ENCODE data around the gene BUD13.
A peak's percentile ranks its signal among the peaks of the same experiment; 100 is the strongest.

Gene BUD13

DNA sequence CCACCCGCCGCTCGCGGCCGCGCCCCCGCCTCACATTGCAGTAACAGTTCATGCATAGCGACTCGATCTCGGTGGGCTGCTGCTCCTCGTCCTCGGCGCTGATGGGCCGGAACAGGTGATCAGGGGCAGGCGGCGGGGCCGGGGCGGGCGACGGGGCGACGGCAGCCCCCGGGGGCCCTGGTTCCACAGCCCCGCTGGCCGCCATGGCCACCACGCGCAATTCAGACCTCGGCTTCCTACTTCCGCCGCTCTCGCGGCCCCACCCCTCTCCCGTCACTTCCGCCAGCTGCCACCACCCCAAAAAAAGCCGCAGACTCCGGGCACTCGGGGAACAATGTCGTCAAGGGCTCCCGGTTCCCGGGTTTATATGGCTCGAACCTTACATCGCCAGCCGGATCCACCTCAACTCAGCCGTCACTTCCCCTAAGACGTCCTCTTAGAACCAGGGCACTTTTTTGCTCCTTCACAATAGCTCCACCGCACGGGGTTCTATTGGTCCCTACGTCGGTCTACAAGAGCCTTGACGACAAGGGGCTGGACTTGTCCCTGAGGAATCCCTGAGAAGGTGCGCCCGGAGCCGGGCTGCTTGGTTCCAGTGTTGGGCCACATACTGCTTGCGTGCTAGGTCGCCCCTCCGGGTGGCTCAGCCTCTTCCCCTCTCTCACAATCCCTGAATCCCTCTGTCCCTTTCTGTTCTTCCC, 15.1 kb upstream of the BUD13 start, which contains the start of gene ZPR1:
TSS of gene ZPR1 (minus strand) at position 238 of the 701 bp plus-strand sequence. CDS start at position 205, 33 bp downstream.
- TF ChIP-seq, protein P1, sequence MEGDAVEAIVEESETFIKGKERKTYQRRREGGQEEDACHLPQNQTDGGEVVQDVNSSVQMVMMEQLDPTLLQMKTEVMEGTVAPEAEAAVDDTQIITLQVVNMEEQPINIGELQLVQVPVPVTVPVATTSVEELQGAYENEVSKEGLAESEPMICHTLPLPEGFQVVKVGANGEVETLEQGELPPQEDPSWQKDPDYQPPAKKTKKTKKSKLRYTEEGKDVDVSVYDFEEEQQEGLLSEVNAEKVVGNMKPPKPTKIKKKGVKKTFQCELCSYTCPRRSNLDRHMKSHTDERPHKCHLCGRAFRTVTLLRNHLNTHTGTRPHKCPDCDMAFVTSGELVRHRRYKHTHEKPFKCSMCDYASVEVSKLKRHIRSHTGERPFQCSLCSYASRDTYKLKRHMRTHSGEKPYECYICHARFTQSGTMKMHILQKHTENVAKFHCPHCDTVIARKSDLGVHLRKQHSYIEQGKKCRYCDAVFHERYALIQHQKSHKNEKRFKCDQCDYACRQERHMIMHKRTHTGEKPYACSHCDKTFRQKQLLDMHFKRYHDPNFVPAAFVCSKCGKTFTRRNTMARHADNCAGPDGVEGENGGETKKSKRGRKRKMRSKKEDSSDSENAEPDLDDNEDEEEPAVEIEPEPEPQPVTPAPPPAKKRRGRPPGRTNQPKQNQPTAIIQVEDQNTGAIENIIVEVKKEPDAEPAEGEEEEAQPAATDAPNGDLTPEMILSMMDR (IDR thresholded peaks at IDR 0.05; ENCODE audit: low read depth, low read length): no peak

DNA sequence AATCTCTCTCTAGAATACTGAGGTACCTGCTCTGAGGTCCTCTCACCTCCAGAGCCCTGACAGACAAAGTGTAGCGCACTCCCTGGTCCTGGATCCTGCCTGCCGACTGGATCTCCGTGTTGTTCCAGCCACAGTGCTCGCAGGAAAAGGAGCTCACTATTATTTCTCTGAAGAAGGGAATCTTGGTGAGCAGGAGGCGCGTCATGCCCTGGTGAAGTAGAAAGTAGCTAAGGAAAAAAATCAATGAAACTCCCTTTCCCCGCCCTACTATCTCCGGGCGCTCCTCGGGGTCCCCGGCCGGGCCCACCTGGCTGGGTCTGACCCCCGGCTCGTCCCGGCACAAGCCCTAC, 14.6 kb upstream of the BUD13 start:
- TF ChIP-seq, protein P1 (IDR thresholded peaks at IDR 0.05; ENCODE audit: low read depth, low read length): no peak
- H3K4me3 ChIP-seq (ENCODE audit: low read depth, low read length): peak overlapping the region; percentile 90

More for the DNA sequence above, 15.1 kb upstream of the BUD13 start, which contains the start of gene ZPR1:
- peak within 1 kb of the TSS; percentile 90 for H3K4me3 ChIP-seq (ENCODE audit: low read depth, low read length)

DNA sequence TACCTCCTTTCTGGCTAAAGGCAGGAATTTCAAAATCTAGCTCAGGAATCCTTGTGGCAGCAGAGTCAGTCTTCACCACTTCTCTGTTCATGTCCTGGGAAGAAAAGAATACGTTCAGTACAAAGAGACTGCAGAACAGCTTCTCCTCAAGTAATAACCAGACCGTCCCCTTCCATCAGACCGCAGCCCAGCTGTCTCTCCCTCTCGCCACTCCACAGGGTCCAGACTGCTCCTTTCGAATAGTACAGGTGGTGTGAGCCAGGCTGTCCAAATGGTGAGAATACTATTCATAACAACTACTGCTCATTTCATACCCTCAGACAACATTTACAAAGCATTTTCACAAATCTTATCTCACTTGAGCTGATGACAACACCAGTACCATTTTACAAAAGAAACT, 14.2 kb upstream of the BUD13 start:
- TF ChIP-seq, protein P1 (IDR thresholded peaks at IDR 0.05; ENCODE audit: low read depth, low read length): no peak
- H3K4me3 ChIP-seq (ENCODE audit: low read depth, low read length): peak overlapping the region; percentile 90

DNA sequence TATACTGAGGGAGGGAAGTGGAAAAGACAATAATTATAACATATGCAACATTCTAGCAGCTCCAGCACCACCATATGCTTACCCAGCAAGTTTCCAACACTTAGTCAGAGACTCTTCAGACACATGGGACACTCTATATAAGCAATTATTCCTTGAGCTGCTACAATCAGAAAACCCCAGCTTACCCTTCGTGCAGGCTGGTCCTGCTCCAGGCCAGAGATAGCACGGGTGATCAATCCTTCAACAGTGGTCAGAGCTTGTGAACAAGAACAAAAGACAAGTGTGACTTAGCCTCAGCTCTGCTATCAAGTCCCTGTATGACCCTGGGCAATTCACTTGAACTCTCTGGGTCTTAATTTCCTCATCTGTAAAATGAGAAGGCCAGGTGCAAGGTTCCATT, 13.5 kb upstream of the BUD13 start:
- TF ChIP-seq, protein P1 (IDR thresholded peaks at IDR 0.05; ENCODE audit: low read depth, low read length): no peak
- H3K4me3 ChIP-seq (ENCODE audit: low read depth, low read length): no peak overlapping the region

DNA sequence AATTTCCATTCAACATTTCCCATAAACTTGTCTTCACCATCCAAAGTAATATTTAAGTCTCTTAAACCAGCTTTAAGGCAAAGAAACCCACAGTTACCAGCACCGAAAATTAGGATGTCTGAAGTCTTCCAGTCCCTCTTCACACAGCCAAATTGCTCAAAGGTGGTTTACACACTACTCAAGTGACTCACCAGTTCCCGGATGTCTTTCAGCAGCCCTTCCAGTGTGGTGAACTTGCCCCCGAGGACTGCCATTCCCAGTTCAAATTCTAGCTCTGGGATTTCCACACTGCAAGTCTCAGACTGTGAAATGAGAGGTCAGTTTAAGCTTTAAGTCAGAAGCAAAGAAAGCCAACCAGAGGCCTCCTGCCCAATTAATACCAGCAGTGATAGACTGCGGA, 9.9 kb upstream of the BUD13 start:
- TF ChIP-seq, protein P1 (IDR thresholded peaks at IDR 0.05; ENCODE audit: low read depth, low read length): no peak
- no peak overlapping the region for H3K4me3 ChIP-seq (ENCODE audit: low read depth, low read length)

DNA sequence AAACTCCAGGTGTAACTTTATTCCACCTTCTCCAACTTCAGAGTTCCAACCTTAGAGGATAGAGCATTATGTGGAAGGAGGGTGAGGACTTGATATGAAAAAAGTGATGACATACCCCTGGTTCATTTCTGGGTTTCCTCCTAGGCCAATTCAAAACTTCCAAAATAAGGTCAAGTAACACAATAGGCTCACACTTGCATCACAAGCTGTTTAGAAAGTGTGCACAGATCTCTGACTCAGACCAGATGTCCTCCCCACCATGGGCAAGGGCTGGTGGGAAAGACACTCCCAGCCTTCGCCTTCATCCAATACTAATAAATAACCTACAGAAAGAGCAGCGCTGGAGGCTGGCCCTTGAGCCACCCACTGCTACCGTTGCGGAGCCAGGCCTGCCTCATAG, 5.8 kb upstream of the BUD13 start:
- H3K4me3 ChIP-seq (ENCODE audit: low read depth, low read length): no peak overlapping the region
- TF ChIP-seq, protein P1 (IDR thresholded peaks at IDR 0.05; ENCODE audit: low read depth, low read length): no peak

DNA sequence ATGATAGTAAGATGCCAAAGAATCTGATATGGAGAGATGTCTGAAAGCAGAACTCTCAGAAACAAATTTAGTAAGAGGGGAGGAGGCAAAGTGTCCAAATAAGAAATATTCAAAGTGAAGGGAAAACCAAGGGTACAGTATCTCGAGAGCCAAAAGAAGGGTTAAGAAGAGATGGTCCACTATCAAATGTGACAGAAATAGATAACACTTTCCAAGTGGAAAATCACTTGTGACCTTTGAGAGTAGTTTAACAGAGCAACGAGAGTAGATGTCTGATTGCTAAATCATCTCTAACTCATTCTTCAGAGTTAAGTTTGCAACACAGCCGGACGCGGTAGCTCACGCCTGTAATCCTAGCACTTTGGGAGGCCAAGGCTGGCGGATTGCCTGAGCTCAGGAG, 4.3 kb upstream of the BUD13 start:
- no peak overlapping the region for H3K4me3 ChIP-seq (ENCODE audit: low read depth, low read length)
- TF ChIP-seq, protein P1 (IDR thresholded peaks at IDR 0.05; ENCODE audit: low read depth, low read length): no peak

Measured in WI38 (cell line).